SK-N-MC (cell line): ENCODE measurements around the gene CYP27B1.

Experiments
- EZH2 ChIP-seq: fragments of 200-600 bp; sonication (generic); IDR thresholded peaks from one replicate; pipeline ENCODE4 v1.6.1; 2017; ENCODE audit warnings: antibody characterized with exemption
- FOXP2 ChIP-seq: optimal IDR thresholded peaks from 2 replicates; pipeline ENCODE3; 2011; ENCODE audit warnings: mild to moderate bottlenecking, moderate library complexity; ENCODE audit not compliant: insufficient read depth; ENCODE audit errors: extremely low read length, control extremely low read depth
- POLR2AphosphoS5 ChIP-seq: IDR thresholded peaks from 2 replicates; pipeline ENCODE4 v1.6.1; 2012; ENCODE audit warnings: mild to moderate bottlenecking, low read depth, low read length, borderline replicate concordance

- TF ChIP-seq EZH2 (no peak), POLR2AphosphoS5 (no peak), FOXP2 (no peak)
Observed at GRCh38 chr12:57782243-57782607, 15.3 kb upstream of the CYP27B1 start.
